H1 (cell line): ENCODE measurements around the gene RGS21. TPM values are rescaled to one million over a fixed set of nuclear protein-coding genes. Genes with fewer than 3 reads are reported as not detected.

Experiments
- CTCF ChIA-PET: fragments of 300-600 bp; sonication (Branson Sonifier 250); formaldehyde crosslinking; loops from one replicate; lab custom pipeline; 2021; ENCODE audit not compliant: partially characterized antibody; lab: Charles Lee
- POLR2A ChIA-PET: fragments of 300-600 bp; sonication (Branson Sonifier 250); formaldehyde crosslinking; loops from one replicate; lab custom pipeline; 2021; ENCODE audit warnings: inconsistent platforms; ENCODE audit not compliant: partially characterized antibody; lab: Charles Lee
- DNase-seq, 2 experiments: peaks; one replicate each; pipeline versions ENCODE4 v3.0.0 to v3.0.0-alpha.2; 2010 to 2022; ENCODE audit warnings: low spot score in 2 of 2, low read depth in 1 of 2, mixed read lengths in 1 of 2
- FAIRE-seq: peaks from 2 replicates; lab custom pipeline; 2011; peaks lifted over from hg19 to GRCh38; lab: Jason Lieb, UNC
- H2AFZ ChIP-seq: 2 replicates; pipeline ENCODE4 v1.8.1; 2012; ENCODE audit warnings: low read length, inconsistent platforms
- H2AK5ac ChIP-seq: 2 replicates; pipeline ENCODE4 v1.6.1; 2013; ENCODE audit warnings: low read depth, low read length
- H2BK120ac ChIP-seq: replicated peaks from 2 replicates; pipeline ENCODE3; 2013; ENCODE audit warnings: low read depth, low read length, inconsistent platforms
- H2BK12ac ChIP-seq: 2 replicates; pipeline ENCODE4 v1.6.1; 2013; ENCODE audit warnings: low read depth, low read length
- H2BK15ac ChIP-seq: 2 replicates; pipeline ENCODE4 v1.6.1; 2013; ENCODE audit warnings: low read length
- H2BK20ac ChIP-seq: 2 replicates; pipeline ENCODE4 v1.6.1; 2013; ENCODE audit warnings: low read length
- H2BK5ac ChIP-seq: 2 replicates; pipeline ENCODE4 v1.6.1; 2013; ENCODE audit warnings: low read depth, low read length
- H3K14ac ChIP-seq: 2 replicates; pipeline ENCODE4 v1.6.1; 2013; ENCODE audit warnings: inconsistent platforms; ENCODE audit not compliant: insufficient read length
- H3K18ac ChIP-seq: 2 replicates; pipeline ENCODE4 v1.6.1; 2013; ENCODE audit warnings: low read length; ENCODE audit errors: extremely low read depth
- H3K23ac ChIP-seq: 2 replicates; pipeline ENCODE4 v1.6.1; 2013; ENCODE audit warnings: inconsistent platforms; ENCODE audit not compliant: insufficient read length
- H3K23me2 ChIP-seq: 2 replicates; pipeline ENCODE4 v1.6.1; 2013; ENCODE audit warnings: low read depth, low read length
- H3K27ac ChIP-seq: 2 replicates; pipeline ENCODE4 v1.6.1; 2011; ENCODE audit warnings: low read depth, low read length, inconsistent platforms
- H3K27me3 ChIP-seq, 4 experiments: replicated peaks in 1 of 4; 1 replicate in 1 of 4; 2 replicates in 3 of 4; pipeline versions ENCODE4 v1.6.1 to v1.8.1; 2011 to 2013; ENCODE audit warnings: low read length in 3 of 4, mild to moderate bottlenecking in 3 of 4, inconsistent platforms in 2 of 4, mixed read lengths in 2 of 4, moderate library complexity in 1 of 4; ENCODE audit not compliant: control insufficient read depth in 3 of 4, insufficient read depth in 3 of 4; ENCODE audit errors: extremely low read depth in 1 of 4
- H3K36me3 ChIP-seq, 4 experiments: 2 replicates each; pipeline versions ENCODE4 v1.6.1 to v1.8.1; 2011 to 2013; ENCODE audit warnings: mild to moderate bottlenecking in 4 of 4, low read length in 3 of 4, moderate library complexity in 2 of 4, control low read depth in 1 of 4, inconsistent platforms in 1 of 4; ENCODE audit not compliant: insufficient read depth in 4 of 4, control insufficient read depth in 2 of 4
- H3K4ac ChIP-seq: replicated peaks from 2 replicates; pipeline ENCODE3; 2013; ENCODE audit warnings: low read length, low read depth, mixed read lengths, inconsistent platforms; ENCODE audit not compliant: insufficient read length
- H3K4me1 ChIP-seq, 4 experiments: replicated peaks in 1 of 4; 1 replicate in 1 of 4; 2 replicates in 3 of 4; pipeline versions ENCODE4 v1.6.1 to v1.8.1; 2011 to 2013; ENCODE audit warnings: low read length in 3 of 4, inconsistent platforms in 2 of 4, mixed read lengths in 1 of 4; ENCODE audit not compliant: insufficient read depth in 4 of 4, control insufficient read depth in 3 of 4
- H3K4me2 ChIP-seq, 2 experiments: 2 replicates each; pipeline versions ENCODE4 v1.6.1 to v1.8.1; 2011 to 2013; ENCODE audit warnings: low read depth in 2 of 2, low read length in 2 of 2, control low read depth in 1 of 2, inconsistent platforms in 1 of 2, mild to moderate bottlenecking in 1 of 2; ENCODE audit not compliant: insufficient read depth in 1 of 2
- H3K4me3 ChIP-seq, 4 experiments: fragments of 200-600, 300-600 bp in 1 of 4; sonication (generic), shearing (Covaris generic), sonication (Bioruptor Twin) in 1 of 4; 2 replicates each; pipeline versions ENCODE4 v1.5.1 to v1.8.1; 2011 to 2016; ENCODE audit warnings: low read length in 4 of 4, low read depth in 3 of 4, control low read depth in 2 of 4, inconsistent platforms in 2 of 4, mild to moderate bottlenecking in 2 of 4, mixed read lengths in 1 of 4, moderate library complexity in 1 of 4; ENCODE audit not compliant: insufficient read depth in 2 of 4; ENCODE audit errors: extremely low read depth in 1 of 4
- H3K56ac ChIP-seq: replicated peaks from 2 replicates; pipeline ENCODE3; 2013; ENCODE audit warnings: low read depth, mild to moderate bottlenecking, mixed read lengths, low read length, inconsistent platforms; ENCODE audit not compliant: insufficient read length
- H3K79me1 ChIP-seq: 2 replicates; pipeline ENCODE4 v1.6.1; 2013; ENCODE audit warnings: low read depth, low read length, control low read depth
- H3K79me2 ChIP-seq, 2 experiments: 2 replicates each; pipeline versions ENCODE4 v1.6.1 to v1.8.1; 2012 to 2013; ENCODE audit warnings: low read length in 2 of 2, mild to moderate bottlenecking in 2 of 2, inconsistent platforms in 1 of 2; ENCODE audit not compliant: insufficient read depth in 2 of 2, control insufficient read depth in 1 of 2
- H3K9ac ChIP-seq, 4 experiments: replicated peaks in 1 of 4; 1 replicate in 1 of 4; 2 replicates in 3 of 4; pipeline versions ENCODE4 v1.6.1 to v1.8.1; 2011 to 2013; ENCODE audit warnings: low read depth in 3 of 4, low read length in 3 of 4, control low read depth in 2 of 4, mild to moderate bottlenecking in 2 of 4, moderate library complexity in 2 of 4, inconsistent platforms in 1 of 4; ENCODE audit errors: extremely low read depth in 1 of 4
- H3K9me3 ChIP-seq, 2 experiments: 2 replicates each; pipeline versions ENCODE4 v1.6.1 to v1.8.1; 2012 to 2013; ENCODE audit warnings: mild to moderate bottlenecking in 2 of 2, moderate library complexity in 2 of 2, control low read depth in 1 of 2, inconsistent platforms in 1 of 2, low read depth in 1 of 2, low read length in 1 of 2, mixed read lengths in 1 of 2; ENCODE audit not compliant: insufficient read depth in 2 of 2
- H4K20me1 ChIP-seq, 2 experiments: replicated peaks in 1 of 2; 2 replicates each; pipeline versions ENCODE3 to v1.8.1; 2011 to 2013; ENCODE audit warnings: inconsistent platforms in 2 of 2, low read length in 2 of 2, mild to moderate bottlenecking in 1 of 2; ENCODE audit not compliant: insufficient read depth in 2 of 2, control insufficient read depth in 1 of 2
- H4K5ac ChIP-seq: 2 replicates; pipeline ENCODE4 v1.6.1; 2013; ENCODE audit warnings: low read length, low read depth, mixed read lengths, inconsistent platforms; ENCODE audit not compliant: insufficient read length
- H4K8ac ChIP-seq: 2 replicates; pipeline ENCODE4 v1.8.0; 2013; ENCODE audit warnings: mild to moderate bottlenecking, moderate library complexity, low read length, inconsistent platforms; ENCODE audit not compliant: insufficient read depth; ENCODE audit errors: extremely low read depth
- H4K91ac ChIP-seq: replicated peaks from 2 replicates; pipeline ENCODE3; 2013; ENCODE audit warnings: low read length, mixed read lengths, inconsistent platforms; ENCODE audit not compliant: insufficient read length
- ASH2L ChIP-seq: fragments of 200-600, 300-600 bp; sonication (generic); IDR thresholded peaks from one replicate; pipeline ENCODE4 v1.7.1; 2017; ENCODE audit warnings: low read length
- EGR1 ChIP-seq: IDR thresholded peaks from 2 replicates; pipeline ENCODE4 v1.6.1; 2011; ENCODE audit warnings: low read depth, low read length, borderline replicate concordance
- HDAC6 ChIP-seq: IDR thresholded peaks from one replicate; pipeline ENCODE4 v1.7.1; 2012; ENCODE audit warnings: low read depth, mild to moderate bottlenecking, inconsistent platforms, low read length, moderate library complexity
- JUN ChIP-seq: IDR thresholded peaks from 2 replicates; pipeline ENCODE4 v1.6.1; 2011; ENCODE audit warnings: low read depth, mild to moderate bottlenecking, improper control_type of control experiment, low read length
- RAD21 ChIP-seq, 2 experiments: IDR thresholded peaks in 1 of 2; conservative IDR thresholded peaks in 1 of 2; 2 replicates each; pipeline ENCODE4 v1.6.1; 2011; ENCODE audit warnings: low read depth in 2 of 2, low read length in 2 of 2, improper control_type of control experiment in 1 of 2, inconsistent platforms in 1 of 2, mild to moderate bottlenecking in 1 of 2, moderate library complexity in 1 of 2
- RFX5 ChIP-seq: IDR thresholded peaks from 2 replicates; pipeline ENCODE4 v1.6.1; 2011; ENCODE audit warnings: low read depth, low read length, improper control_type of control experiment, borderline replicate concordance
- SUZ12 ChIP-seq: fragments of 200-600 bp; sonication (generic); IDR thresholded peaks from 2 replicates; pipeline ENCODE4 v1.6.1; 2012; ENCODE audit warnings: mild to moderate bottlenecking, inconsistent platforms, low read length, moderate library complexity, mixed read lengths
- TEAD4 ChIP-seq: IDR thresholded peaks from 2 replicates; pipeline ENCODE4 v1.6.1; 2012; ENCODE audit warnings: low read depth, low read length, inconsistent platforms, mixed read lengths
- ZNF274 ChIP-seq: IDR thresholded peaks from 2 replicates; pipeline ENCODE4 v1.7.0; 2012; ENCODE audit warnings: low read length, borderline replicate concordance; ENCODE audit errors: extremely low read depth
- WGBS, 2 experiments: shearing (Covaris generic) in 1 of 2; methylation state at CpG; one replicate each; pipeline versions ENCODE4 v1.1.6 to v1.1.7; 2013 to 2015; ENCODE audit warnings: low lambda C conversion rate in 2 of 2, mixed read lengths in 2 of 2, inconsistent platforms in 1 of 2, low coverage in 1 of 2, missing lambda C conversion rate in 1 of 2; ENCODE audit not compliant: insufficient replicate concordance in 2 of 2, insufficient coverage in 1 of 2, insufficient read length in 1 of 2; ENCODE audit errors: extremely low coverage in 1 of 2, missing lambda C conversion rate in 1 of 2; 5-methylcytosine and 5-hydroxymethylcytosine counted together
- polyA plus RNA-seq, 7 experiments: library from polyadenylated mRNA; depleted of rRNA in 3 of 7; stranded (reverse) in 5 of 7; unstranded in 2 of 7; fragments of >200 nt in 5 of 7; fragments of 200-250 nt in 2 of 7; gene quantifications; 1 replicate in 5 of 7; 2 replicates in 1 of 7; 4 replicates in 1 of 7; pipeline versions ENCODE4 v1.2.1 to v1.2.3, GENCODE V29; 2011 to 2013; ENCODE audit warnings: missing spikeins in 2 of 7, mixed read lengths in 2 of 7
- total RNA-seq: library from RNA; stranded (reverse); fragmentation: NEBNext Ultra II Directional; extraction: Animal tissue kit (Norgen Biotek cat#: 25700); gene quantifications from 2 replicates; pipeline ENCODE4 v1.2.1, GENCODE V29; 2021

RGS21 gene
- total and polyA plus RNA-seq, 2 of the 8 experiments (the other 6 are each of a cell fraction or from before 2014, with no cell fraction given), result not detected

- no peak overlapping the region for H3K4me2 ChIP-seq
- ChIA-PET CTCF (interaction anchor here (1.4 kb wide), 1 partner anchor 64 kb away, joined by 3 read pairs; no protein-coding TSS in a partner anchor), POLR2A (no interaction called here)
- H4K20me1 ChIP-seq, result no peaks in the 10 kb centered on the region
- no peak overlapping the region for H2BK15ac ChIP-seq
- H2BK20ac ChIP-seq, result no peak overlapping the region
- H3K4me3 ChIP-seq, result no peak overlapping the region
- H3K56ac ChIP-seq, result no peak overlapping the region
- 86% methylated on average over 4 of the region's 4 CpGs; no CpG with 5 or more reads in 1 of the 2 experiments for WGBS, 2 experiments
- no peak overlapping the region for H3K23ac ChIP-seq
- H3K18ac ChIP-seq, result no peak overlapping the region
- no peak overlapping the region for H2BK12ac ChIP-seq
- no peaks in the 10 kb centered on the region for H3K4me1 ChIP-seq
- H3K27ac ChIP-seq, result no peak overlapping the region
- no peak overlapping the region for H2BK5ac ChIP-seq
- FAIRE-seq (no peak), DNase-seq (no peak)
- no peaks in the 10 kb centered on the region for H3K23me2 ChIP-seq
- H3K4ac ChIP-seq, result no peak overlapping the region
- no peak overlapping the region for H3K14ac ChIP-seq
- H4K8ac ChIP-seq, result no peak overlapping the region
- no peak overlapping the region for H4K5ac ChIP-seq
- no peak for TF ChIP-seq ZNF274
- TF ChIP-seq EGR1, result no peak
- TF ChIP-seq RFX5, result no peak
- TF ChIP-seq RAD21 (IDR thresholded peaks at IDR 0.05 in 1 of 2, conservative IDR thresholded peaks at IDR 0.05 in 1 of 2; ENCODE audit: low read depth in 2 of 2, low read length in 2 of 2), result no peak
- no peak for TF ChIP-seq TEAD4
- TF ChIP-seq ASH2L, result no peak
- no peak for TF ChIP-seq SUZ12
- no peak for TF ChIP-seq JUN
- TF ChIP-seq HDAC6, result no peak
- no peak overlapping the region for H2AK5ac ChIP-seq
- no peak overlapping the region for H2BK120ac ChIP-seq
- no peak overlapping the region for H4K91ac ChIP-seq
- H3K9ac ChIP-seq, result no peak overlapping the region
- H3K79me2 ChIP-seq, result no peaks in the 10 kb centered on the region
- no peaks in the 10 kb centered on the region for H3K79me1 ChIP-seq
- peaks cover 0 to 1% (median 0%) of the 10 kb centered on the region in 4 experiments; a peak in 1 of 7 replicates for H3K27me3 ChIP-seq
- no peaks in the 10 kb centered on the region for H3K9me3 ChIP-seq
- no peaks in the 10 kb centered on the region for H3K36me3 ChIP-seq
- no peak overlapping the region for H2AFZ ChIP-seq
Measured at GRCh38 chr1:192399161-192399560, 82.4 kb downstream of the RGS21 start.
